NCI-H345 treated with DMSO at 0.1 percent for 48 hours (cell line): ENCODE results near the gene SAMD8.
A peak's percentile ranks its signal among the peaks of the same experiment; 100 is the strongest.

Experiments
- DNase-seq: peaks from one replicate; lab custom pipeline; 2025; ENCODE audit not compliant: unreplicated experiment; lab: John Stamatoyannopoulos, UW

The SAMD8 gene

DNA sequence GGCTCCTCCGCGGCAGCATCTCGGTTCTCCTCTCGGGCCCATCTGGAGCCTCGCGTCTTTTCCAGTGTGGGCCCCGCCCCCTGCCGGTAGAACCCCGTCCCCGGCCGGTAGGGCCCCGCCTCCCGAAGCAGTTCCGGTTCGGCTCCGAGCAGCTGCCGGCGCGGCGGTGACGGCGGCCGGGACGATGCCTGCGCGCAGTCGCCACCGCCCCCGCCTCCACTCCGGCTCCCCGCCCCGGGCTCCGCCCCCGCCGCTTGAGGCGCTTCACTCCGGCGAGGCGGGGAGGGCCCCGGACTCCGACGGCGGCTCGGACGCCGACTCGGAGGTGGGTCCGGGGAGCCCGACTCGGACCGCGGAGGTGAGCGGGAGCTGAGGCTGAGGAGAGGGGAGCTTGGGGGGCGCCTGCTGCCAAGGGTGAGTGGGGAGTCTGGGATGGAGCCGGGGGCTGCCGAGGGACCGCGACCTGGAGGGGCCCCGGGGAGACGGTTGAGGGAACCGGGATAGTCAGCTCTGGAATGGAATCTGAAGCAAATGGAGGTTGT is at the start of gene SAMD8:
Gene SAMD8 (plus strand): TSS at position 292 of the 542 bp plus-strand sequence. CDS start 38,873 bp downstream, outside the sequence.
- peak; percentile 58 for DNase-seq

DNA sequence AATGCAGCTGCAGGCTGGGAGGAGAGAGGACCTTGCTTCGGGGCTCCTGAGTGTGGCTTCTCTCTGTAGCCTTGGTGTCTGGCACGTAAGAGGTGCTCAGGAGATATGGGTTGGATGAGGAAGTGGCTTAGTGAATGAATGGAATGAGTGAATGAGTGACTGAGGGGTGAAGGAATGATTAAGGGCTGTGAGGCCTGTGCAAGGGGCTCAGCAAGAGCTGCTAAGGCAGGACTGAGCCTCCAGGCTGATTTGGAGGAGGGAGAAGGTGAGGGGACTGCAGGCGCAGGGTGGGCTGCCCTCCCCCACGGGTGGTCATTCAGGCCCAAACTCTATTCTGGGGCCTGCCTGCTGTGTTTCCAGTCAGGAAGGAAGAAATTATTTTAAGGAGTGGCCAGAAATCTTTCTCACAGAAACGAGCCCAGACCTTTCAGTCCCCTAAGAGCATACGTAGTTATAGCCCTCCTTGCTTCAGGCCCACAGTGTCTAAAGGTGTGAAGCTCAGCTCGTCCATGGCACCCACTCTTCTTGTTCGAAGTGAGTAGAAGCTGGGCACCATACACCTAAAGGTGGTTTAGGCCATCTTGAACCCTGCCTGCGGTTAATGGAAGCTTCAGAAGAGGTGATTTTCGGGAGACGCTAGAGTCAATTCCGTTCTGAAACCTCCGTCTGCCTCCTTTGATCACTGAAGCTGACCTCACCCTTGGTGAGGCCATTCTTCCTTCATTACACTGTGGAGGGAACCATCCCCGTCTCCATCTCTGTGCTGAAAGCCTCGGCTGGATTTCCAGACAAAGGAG is 49.5 kb upstream of the SAMD8 start:
- DNase-seq: no peak

DNA sequence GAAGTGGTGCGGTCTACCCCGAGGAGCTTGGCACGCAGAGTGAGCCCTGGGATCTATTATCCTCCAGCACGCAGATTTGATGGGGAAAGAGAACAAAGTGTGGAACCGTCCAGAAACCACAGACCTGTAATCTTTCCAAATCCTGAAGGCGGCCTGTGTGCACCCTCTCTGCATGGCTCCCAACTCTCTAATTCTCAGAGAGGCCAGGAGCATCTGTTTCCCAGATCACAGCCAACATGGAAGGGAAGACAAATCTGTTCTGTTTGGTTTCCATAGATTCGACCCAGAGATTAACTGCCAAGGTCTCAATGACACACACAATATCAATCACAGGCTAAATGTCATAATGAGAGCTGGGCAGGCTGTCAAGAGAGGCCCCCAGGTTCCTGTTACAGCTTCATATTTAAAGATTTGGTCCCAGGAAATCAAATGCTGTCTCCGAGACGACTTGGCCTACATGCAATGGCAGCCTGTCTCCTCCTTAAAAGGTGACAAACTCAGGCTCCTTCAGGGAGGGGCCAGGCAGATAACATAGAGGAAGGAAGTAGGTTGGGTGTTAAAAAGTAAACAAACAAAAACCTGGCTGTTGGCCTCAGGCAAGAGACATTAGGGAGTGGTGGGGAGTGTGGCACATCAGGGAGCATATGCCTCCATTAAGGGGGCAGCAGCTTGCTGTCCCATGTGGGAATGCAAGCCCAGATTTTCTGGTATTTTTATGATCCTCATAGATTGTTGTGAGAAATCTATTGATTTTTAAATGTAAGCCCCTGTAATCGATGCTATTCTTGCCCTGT is 48.8 kb upstream of the SAMD8 start:
- DNase-seq: no peak

DNA sequence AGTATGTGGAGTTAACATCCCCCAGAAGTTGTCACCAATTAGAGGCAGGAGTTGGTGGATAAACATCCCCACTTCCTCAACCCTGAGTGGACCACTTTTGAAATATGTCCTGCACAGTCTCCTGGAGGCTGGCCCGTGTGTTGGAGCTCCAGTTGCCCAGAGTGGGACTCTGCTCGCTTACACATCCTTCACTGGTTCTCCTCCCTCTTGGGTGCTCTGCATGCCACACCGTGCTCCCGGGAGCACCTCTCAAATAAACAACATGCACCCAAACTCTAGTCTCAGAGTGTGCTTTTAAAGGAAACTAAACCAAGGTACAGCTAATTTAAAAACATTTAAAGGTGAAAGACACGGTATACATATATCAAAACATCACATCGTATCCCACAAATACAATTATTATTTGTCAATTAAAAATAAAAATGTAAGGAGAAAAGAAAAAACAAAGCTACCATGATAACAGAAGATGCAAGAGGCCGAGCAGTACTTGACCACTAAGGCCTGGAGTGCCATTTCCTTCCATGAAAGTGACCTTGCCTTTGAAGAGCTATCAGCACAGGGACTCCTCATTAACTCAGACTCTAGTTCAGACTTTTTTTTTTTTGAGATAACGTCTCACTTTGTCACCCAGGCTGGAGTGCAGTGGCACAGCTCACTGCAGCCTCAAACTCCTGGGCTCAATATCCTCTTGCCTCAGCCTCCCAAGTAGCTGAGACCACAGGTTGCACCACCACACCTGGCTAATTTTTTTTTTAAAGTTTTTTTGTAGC is 47.8 kb upstream of the SAMD8 start:
- no peak for DNase-seq

DNA sequence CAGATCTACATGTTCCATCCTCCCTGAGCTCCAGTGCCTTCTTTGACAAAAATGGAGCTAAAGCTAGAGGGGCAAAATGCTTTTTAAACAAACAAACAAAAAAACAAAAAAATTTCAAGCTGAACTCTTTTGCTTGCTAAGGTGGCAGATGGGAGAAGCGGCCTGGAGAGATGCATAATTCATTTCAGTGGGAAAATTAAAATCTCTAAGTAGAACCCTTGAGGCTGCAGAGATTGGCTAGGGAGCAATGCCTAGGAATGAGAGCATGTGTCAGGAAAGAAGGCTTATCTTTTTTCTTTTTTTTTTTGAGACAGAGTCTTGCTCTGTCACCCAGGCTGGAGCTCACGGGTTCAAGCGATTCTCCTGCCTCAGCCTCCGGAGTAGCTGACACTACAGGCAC is 46.4 kb upstream of the SAMD8 start:
- DNase-seq: no peak

DNA sequence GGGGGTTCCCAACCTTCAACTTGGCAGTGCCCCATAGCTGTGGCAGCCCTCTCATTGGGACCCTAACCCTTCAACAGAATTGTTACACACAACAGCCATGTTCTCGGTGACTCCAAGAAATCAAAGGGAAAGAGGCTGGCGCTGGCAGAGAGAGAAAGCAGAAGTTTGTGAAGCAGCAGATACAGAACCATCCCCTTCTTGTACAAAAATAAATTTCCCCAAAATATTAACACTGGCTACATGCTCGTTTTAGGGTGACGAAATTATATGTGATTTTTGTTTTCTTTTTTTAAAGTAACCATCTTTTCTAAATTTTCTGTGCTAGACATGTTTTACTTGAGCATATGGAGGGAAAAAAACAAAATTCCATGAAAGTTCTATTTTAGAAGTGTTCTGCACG is 45.2 kb upstream of the SAMD8 start:
- no peak for DNase-seq

DNA sequence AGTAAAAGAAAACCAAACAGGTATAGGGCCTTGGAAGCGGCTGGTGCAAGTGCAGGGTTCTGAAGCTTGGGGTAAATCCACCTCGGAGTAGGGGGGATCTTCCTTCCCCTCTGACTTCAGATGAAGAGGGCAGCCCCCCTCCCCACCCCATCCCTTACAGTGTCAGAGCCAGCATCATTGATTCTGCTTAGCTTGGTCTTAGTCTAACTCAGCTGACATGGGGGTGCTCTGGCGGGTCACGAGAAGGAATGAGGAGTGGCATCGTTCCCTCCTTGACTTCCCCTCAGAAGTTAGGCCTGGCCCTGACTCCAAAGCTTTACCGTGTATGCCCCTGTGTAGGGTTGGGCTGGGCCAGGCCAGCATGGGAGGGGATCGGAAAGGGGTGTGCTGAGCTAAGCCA is 44.2 kb upstream of the SAMD8 start:
- no peak for DNase-seq

DNA sequence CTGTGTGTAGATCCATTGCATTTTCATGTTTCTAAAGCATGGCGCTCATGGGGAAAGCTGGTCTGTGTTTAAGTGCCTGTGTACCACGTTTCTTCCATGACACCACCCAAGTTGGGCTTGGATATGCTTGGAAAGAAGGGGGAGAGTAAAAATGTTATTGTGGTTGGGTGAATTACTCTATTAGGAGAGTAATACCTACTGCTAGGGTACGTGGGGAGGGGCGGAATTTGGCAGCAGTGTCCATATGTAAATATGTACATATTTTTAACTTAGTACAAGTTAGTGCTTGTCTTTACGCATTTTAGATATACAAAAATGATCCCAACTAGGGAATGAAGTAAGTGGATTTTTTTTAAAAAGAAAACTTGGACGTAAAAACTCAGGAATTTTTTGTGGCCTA is 42.9 kb upstream of the SAMD8 start:
- no peak for DNase-seq

DNA sequence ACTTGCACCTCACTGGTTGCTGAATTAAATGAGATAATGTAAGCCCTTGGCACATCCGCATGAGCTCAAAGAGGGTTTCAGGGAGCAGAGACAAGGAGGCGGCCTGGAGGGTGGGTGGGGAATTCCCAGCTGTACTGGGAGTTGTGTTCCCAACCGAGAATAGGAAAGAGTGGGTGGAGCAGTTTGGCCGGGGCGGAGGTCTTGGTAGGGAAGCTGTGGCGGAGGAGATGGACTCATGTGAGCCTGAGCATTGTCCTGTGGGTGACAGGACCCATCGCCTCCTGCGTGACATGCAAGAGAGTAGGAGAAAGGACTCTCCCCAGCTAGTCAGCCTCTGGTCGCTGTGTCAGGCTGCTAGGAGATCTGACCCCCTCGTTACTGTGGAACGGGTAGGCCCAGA is 41.0 kb upstream of the SAMD8 start:
- no peak for DNase-seq

DNA sequence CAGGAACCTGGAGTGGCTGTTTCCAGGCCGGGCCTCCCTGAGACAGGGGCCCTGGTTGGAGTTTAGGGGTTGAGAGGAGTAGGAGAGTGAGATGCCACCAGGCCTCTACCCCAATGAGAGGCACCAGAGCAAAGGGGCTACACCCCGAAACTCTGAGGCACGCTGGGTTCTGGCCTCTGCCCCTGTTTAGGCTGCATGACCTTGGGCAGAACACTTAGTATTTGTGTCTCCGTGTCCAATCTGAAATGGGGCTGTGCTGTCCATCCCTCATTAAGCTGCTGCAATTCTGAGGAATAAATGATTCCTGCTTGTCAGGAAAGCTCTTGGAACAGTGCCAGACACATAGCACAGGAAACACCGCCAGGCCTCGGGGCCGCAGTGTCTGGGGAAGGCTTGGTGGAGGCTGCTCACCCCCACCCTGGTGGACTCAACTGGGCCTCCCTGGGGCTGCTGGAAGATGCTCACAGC is 40.5 kb upstream of the SAMD8 start:
- no peak for DNase-seq

DNA sequence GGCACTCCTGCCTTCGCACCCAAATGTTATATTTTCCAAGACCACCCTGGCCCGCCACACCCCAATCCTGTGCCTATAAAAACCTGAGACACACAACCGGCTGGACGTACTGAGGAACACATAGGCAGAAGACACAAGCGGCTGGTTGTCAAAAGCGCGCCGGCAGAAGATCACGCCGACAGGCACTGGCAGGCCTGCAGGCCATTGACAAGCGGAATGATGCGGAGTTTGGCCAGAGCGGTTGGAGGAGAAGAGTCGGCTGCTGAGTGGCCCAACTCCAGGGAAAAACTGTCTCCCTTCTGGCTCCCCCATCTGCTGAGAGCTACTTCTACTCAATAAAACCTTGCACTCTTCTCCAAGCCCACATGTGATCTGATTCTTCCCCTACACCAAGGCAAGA is 39.7 kb upstream of the SAMD8 start:
- DNase-seq: no peak

DNA sequence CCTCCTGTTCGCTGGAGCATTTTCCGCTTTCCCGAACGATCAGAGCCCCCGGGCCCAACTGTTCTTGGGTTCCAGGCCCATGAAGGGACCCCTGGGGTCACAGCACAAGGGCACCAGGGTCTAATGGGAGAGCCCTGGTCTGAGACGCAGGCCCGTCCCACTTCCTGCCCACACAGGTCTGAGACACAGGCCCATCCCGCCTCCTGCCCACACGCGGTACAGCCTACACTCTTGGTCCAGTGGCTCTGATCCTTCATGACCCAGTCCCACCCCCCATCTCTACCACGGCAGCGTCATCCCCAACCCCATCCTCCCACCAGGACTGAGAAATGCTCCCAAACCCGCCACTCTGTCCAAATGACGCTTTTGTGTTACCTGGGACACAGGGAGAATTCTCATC is 38.7 kb upstream of the SAMD8 start:
- no peak for DNase-seq

DNA sequence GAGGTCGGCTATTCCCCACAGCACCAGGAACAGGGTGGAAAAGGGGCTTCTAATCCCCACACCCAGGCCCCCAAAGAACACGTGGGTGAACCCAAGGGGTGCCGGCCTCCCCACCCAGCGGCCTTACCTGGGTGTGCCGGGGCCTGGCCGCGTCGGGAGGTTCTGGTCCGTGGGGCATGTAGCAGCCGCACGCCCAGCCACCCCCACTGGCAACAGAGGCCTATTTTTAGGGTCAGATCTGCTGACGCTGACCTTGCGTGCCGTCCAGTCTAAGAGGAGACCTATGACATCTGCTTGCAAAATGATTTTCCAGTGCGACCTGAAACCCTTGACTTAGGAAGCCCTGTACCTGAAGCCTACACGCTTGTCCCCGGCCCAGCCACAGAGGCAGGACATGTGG is 38.0 kb upstream of the SAMD8 start:
- DNase-seq: no peak

DNA sequence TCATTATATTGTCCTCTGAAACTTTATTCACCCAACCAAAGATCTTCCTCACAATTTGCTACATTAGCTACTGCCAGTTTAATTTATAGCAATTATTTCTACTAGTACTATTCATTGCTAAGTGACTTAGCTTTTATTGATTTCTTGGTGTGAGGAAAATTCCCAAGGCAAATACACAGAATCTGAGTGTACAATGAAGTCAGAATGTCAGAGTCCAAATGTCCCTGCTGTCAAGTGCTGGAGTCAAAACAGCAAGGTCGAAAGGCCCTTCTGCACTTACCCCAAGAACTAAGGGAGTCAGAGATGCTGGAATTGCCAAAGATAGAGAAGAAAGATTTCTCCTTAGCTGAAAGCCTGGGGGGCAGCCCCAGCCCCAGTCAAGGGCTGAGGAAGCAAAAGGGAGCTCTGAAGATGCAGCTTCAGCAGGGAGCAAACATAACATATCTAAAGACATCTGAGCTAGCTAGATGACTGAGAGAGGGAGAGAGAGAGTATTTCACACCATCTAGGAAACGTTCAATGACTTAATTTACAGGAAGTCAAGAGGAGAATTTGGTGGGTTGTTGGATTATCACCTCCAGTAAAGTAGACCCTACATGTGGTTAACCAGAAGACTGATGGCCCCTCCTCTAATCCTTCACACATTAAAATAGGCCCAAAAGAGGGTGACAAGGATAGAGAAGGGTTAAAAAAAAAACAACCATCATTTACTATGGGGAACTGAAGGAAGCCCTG is 36.6 kb upstream of the SAMD8 start:
- no peak for DNase-seq

DNA sequence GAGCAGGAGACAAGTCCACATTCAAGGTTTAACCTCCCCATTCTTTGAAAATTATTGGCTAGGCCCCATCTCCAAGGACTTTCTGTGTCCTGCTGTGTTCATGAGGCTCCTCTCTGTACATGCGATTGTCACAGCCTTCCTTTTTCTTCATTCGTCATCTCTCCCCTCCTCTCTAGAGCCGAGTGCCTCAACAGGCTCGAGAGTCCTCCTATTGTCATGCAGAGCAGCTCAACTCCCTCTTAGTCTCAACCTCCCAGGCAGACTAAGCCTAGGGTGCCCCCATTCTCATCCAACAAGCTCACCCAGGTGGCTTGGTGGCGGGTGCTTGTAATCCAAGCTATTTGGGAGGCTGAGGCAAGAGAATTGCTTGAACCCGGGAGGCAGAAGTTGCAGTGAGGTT is 35.1 kb upstream of the SAMD8 start:
- DNase-seq: no peak

DNA sequence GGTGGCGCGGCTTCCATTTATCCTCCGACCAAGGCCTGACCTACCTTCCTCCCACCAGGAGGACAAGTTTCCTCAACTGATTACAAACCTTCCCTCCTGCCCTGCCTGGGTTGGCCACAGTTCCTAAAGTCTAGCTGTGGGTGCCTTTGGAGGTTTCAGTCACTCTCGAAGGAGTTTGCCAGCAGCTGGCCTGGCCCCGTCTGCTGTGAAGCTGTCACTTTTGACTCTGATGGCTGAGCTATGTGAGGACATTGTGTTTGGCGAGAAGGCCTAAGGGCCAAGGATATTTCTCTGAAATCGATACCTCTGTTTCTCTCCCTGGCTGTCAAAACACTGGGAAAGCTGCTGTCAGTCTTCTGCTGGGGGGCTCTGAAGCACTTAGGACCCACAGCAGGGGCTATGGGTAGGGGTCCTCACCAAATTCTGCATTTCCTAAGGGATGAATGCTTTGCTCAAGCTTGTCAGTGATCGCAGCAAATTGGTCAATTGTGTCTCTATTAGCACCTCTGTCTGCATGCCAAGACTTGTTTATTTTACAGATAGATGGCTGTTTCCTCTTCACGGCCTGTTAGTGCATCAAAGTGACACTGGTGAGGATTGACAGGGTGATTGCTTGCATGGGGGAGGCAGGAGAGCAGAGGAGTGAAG is 31.9 kb upstream of the SAMD8 start:
- DNase-seq: no peak

DNA sequence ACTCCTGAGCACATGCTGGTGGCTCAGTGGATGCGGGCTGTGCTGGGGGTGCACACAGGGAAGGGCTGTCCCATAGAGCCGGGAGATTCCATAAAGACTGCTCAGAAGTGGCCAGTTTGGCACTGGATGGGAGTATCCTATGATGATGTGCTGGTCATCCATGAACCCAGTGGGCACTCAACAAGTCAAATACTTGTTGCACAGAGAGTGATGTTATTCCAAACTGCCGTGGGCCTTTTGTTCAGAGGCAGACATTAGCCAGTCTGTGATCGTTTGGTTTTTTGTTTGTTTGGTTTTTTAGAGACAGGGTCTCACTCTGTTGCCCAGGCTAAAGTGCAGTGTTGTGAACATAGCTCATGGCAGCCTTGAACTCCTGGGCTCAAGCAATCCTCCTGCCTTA is 30.9 kb upstream of the SAMD8 start:
- DNase-seq: no peak

DNA sequence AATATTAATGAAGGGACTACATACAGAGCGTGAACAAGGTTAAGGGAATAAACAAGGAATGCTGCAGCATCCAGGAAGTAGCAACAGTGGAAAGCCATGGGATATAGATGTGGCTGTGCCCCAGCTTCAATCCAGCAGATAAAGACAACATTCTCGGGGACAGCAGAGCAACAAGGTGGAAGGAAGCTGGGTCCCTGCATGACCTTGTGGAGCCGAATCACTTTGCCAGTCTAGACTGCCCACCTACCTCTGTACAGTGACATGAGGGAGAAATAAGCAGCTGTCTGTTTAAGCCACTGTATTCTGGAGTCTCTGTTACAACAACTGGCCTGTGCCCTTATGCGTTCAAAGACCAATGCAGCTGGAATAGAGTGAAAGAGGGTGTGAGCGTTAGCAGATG is 30.1 kb upstream of the SAMD8 start:
- DNase-seq: no peak

DNA sequence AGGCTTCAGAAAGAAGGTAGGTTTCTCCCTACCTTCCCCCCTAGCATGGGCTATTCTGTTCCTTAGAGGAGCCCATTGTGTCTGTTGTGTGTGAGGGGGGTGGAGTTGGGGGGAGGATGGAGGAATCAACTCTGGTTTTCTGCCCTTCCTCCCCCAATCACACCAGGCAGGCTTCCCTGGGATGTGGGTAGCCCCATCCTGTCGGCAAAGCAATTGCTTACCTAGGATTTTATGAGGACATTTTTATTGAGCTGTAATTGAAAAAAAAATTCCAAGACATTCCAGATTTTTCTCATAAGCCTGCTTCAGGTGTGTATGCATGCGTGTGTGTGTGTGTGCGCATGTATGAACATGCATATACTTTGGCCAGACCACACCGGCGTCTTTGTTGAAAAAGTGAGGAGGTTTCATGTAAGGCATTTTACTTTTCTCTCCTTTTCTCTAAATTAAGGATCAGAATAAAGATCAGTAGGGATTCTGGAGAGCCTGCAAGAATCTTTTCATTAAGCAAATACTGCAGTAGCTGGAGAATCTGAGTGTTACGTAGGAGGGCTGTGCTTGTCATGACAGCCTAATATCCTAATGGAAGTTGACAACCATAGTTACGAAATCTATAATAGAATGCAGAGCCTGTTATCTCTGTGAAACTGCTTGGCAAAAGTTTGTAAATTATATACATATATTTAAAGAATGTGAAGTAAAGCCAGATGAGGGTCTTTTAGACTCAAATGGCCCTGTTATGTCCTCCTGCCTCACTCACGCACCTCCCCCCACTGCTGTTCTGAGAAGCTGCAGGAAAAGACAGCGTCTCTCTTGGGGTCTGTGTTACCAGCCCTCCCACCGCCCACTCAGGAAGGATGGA is 27.3 kb upstream of the SAMD8 start:
- DNase-seq: no peak
